ENCODE data around the gene USH2A.

GRCh38 chr1:215860833-215861232 is 562.4 kb downstream of the USH2A start:
- TF ChIP-seq CTCF (IDR thresholded peaks at IDR 0.05) (no peak), POLR2A (IDR thresholded peaks at IDR 0.05) (no peak)
